Measurements from ENCODE around the gene HSPA9. TPM values are rescaled to one million over a fixed set of nuclear protein-coding genes. Genes with fewer than 3 reads are reported as not detected.

HSPA9 gene
- polyA plus RNA-seq, 2 of the 4 experiments (the other 2 are of a cell fraction) = 417 to 615 TPM

DNA sequence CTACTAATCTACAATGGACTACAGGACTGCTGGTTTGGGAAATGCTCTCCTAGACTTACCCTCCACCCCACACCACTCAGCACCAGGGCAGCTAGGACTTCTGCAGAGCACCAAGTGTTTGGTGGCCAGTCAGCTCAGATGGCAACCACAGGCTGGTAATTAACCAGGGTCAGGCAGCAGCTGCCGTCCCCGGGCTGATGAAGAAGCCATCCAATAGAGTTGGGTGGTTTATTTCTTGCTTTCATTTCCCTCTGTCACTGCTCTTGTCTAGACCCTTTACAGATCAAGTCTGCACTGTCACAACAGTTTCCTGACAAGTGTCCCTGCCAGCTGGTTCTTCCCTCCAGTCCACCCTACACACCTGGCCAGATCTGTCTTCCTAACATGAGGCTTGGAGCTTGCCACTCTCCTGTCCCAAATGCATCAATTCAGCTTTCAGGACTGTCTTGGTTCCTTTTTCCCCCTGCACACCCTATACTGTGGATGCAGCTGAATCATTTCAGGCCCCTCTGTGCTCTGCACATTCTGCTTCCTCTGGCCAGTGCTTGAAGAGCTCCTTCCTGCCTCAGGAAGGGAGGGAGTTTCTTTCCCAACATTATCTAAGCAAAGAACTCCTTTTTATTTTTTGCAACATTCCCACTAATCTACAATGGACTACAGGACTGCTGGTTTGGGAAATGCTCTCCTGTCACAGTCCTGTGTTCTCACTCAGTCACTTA lies 30.2 kb upstream of the HSPA9 start:
- ChIA-PET POLR2A (interaction anchor here (0.8 kb wide), 1 partner anchor 30 kb away, joined by 3 read pairs; the partner anchor contains the start of gene HSPA9), CTCF (interaction anchor here (0.8 to 3.4 kb wide), 9 partner anchors 10 to 655 kb away, joined by 3 to 14 read pairs (median 3); no protein-coding TSS in a partner anchor)
- no peak for FAIRE-seq
- WGBS (ENCODE audit: missing lambda C conversion rate) = 83% methylated on average over 2 of the region's 2 CpGs
- no peak overlapping the region for H3K27ac ChIP-seq
- no peak for DNase-seq (ENCODE audit: low read depth in 1 of 2, low spot score in 1 of 2)
- H3K4me1 ChIP-seq = peaks cover 12% of the 10 kb centered on the region; the same call in 2 of the 3 replicates
- no peak overlapping the region for H3K4me2 ChIP-seq
- H3K4me3 ChIP-seq = no peak overlapping the region
- no peaks in the 10 kb centered on the region for H3K9me3 ChIP-seq
- ATAC-seq = no peak
- TF ChIP-seq NR3C1 (IDR thresholded peaks at IDR 0.05) = no peak
- TF ChIP-seq EHMT2 (IDR thresholded peaks at IDR 0.05; ENCODE audit: low read depth) = no peak

GRCh38 chr5:138604176-138604785 lies 29.1 kb upstream of the HSPA9 start:
- Histone ChIP-seq H3K4me2 (no peak overlapping the region), H3K4me1 (peaks cover 9% of the 10 kb centered on the region; the same call in 2 of the 3 replicates), H3K9me3 (no peaks in the 10 kb centered on the region), H3K27ac (no peak overlapping the region), H3K4me3 (no peak overlapping the region)
- TF ChIP-seq CHD4 (IDR thresholded peaks at IDR 0.05; ENCODE audit: borderline replicate concordance) (no peak), RAD21 (conservative IDR thresholded peaks at IDR 0.05 in 1 of 2, IDR thresholded peaks at IDR 0.05 in 1 of 2) (no peak), SREBF2 (IDR thresholded peaks at IDR 0.05) (no peak), EP300 (IDR thresholded peaks at IDR 0.05) (no peak), KDM5A (IDR thresholded peaks at IDR 0.05) (no peak), MYC (IDR thresholded peaks at IDR 0.05; ENCODE audit: borderline replicate concordance, low read length) (no peak)
- TF ChIP-seq, protein P1, sequence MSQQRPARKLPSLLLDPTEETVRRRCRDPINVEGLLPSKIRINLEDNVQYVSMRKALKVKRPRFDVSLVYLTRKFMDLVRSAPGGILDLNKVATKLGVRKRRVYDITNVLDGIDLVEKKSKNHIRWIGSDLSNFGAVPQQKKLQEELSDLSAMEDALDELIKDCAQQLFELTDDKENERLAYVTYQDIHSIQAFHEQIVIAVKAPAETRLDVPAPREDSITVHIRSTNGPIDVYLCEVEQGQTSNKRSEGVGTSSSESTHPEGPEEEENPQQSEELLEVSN (IDR thresholded peaks at IDR 0.05; ENCODE audit: borderline replicate concordance, low read depth) = no peak
- DNase-seq (ENCODE audit: low read depth in 1 of 2, low spot score in 1 of 2) (no peak), FAIRE-seq (no peak), ATAC-seq (no peak)
- POLR2A ChIA-PET = no interaction called here
- CTCF ChIA-PET = interaction anchor here (0.7 to 3.4 kb wide), 5 partner anchors 12 to 656 kb away, joined by 3 to 14 read pairs (median 3); no protein-coding TSS in a partner anchor
- WGBS (ENCODE audit: missing lambda C conversion rate) = 83% methylated on average over 10 of the region's 10 CpGs

DNA sequence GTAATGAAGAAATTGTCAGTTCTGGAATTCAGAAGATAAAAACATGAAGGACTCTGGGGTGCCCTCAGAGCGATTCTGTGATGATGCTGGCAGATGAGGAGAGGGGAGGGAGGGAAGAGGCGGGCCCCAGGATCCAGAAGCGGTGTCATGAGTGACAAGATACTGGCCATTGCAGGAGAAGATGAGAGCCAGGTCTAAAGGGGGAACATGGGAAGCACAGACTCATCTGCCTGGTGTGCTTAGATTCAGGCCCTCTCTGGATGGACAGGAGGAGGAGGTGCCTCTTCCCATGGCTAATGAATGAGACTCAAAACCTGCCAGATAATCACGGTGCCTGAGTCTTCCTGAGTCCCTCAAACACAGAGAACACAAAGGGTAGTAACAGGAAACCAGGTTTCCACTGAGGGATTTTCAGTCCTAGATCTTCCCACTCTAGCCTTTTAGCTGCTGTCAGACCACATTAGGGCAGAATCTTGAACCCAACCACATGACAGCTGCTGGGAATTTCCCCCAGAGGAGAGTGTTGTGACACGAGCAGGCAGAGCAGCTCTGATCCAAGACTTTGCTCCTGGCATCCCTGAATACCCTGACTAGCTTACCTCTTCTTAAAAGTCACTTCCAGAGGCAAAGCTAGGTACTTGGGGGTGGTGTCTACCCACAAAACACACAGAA lies 28.2 kb upstream of the HSPA9 start:
- DNase-seq (ENCODE audit: low read depth in 1 of 2, low spot score in 1 of 2) (no peak), FAIRE-seq (no peak), ATAC-seq (no peak)
- H3K4me3 ChIP-seq = no peak overlapping the region
- H3K4me1 ChIP-seq = peaks cover 9% of the 10 kb centered on the region; the same call in 2 of the 3 replicates
- ChIA-PET CTCF (interaction anchor here (0.6 to 3.4 kb wide), 4 partner anchors 10 to 25 kb away, joined by 3 to 14 read pairs (median 4); no protein-coding TSS in a partner anchor), POLR2A (no interaction called here)
- WGBS (ENCODE audit: missing lambda C conversion rate) = 61% methylated on average over 5 of the region's 5 CpGs
- no peak overlapping the region for H3K4me2 ChIP-seq
- no peaks in the 10 kb centered on the region for H3K9me3 ChIP-seq
- H3K27ac ChIP-seq = no peak overlapping the region; a peak in 1 of 6 replicates
- TF ChIP-seq GATA3 (IDR thresholded peaks at IDR 0.05; ENCODE audit: borderline replicate concordance) (no peak), FOSL2 (IDR thresholded peaks at IDR 0.05) (no peak), FOSL2 (CRISPR knock-in tag; IDR thresholded peaks at IDR 0.05) (no peak), ZNF302 (CRISPR knock-in tag; IDR thresholded peaks at IDR 0.05) (no peak), POLR2AphosphoS2 (conservative IDR thresholded peaks at IDR 0.05; ENCODE audit: low read length) (no peak), EP300 (IDR thresholded peaks at IDR 0.05) (no peak), JUN (IDR thresholded peaks at IDR 0.05) (no peak), CBX2 (IDR thresholded peaks at IDR 0.05; ENCODE audit: borderline replicate concordance, low read depth) (no peak), BHLHE40 (IDR thresholded peaks at IDR 0.05; ENCODE audit: low read depth, low read length) (no peak), FOSB (CRISPR knock-in tag; IDR thresholded peaks at IDR 0.05) (no peak), RCOR1 (IDR thresholded peaks at IDR 0.05; ENCODE audit: low read depth, low read length) (no peak), ZSCAN20 (CRISPR knock-in tag; IDR thresholded peaks at IDR 0.05) (no peak), RARB (CRISPR knock-in tag; IDR thresholded peaks at IDR 0.05) (no peak), HOXB5 (CRISPR knock-in tag; IDR thresholded peaks at IDR 0.05) (no peak), SMC3 (IDR thresholded peaks at IDR 0.05) (no peak), JUNB (IDR thresholded peaks at IDR 0.05) (no peak), MAZ (IDR thresholded peaks at IDR 0.05; ENCODE audit: borderline replicate concordance, low read depth, low read length) (no peak), HOXB13 (CRISPR knock-in tag; IDR thresholded peaks at IDR 0.05; ENCODE audit: low read depth) (no peak), HEYL (CRISPR knock-in tag; IDR thresholded peaks at IDR 0.05) (no peak), CHD2 (IDR thresholded peaks at IDR 0.05; ENCODE audit: low read length, partially characterized antibody) (no peak)
- TF ChIP-seq, protein P2, sequence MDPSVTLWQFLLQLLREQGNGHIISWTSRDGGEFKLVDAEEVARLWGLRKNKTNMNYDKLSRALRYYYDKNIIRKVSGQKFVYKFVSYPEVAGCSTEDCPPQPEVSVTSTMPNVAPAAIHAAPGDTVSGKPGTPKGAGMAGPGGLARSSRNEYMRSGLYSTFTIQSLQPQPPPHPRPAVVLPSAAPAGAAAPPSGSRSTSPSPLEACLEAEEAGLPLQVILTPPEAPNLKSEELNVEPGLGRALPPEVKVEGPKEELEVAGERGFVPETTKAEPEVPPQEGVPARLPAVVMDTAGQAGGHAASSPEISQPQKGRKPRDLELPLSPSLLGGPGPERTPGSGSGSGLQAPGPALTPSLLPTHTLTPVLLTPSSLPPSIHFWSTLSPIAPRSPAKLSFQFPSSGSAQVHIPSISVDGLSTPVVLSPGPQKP (IDR thresholded peaks at IDR 0.05; ENCODE audit: low read depth, low read length) = no peak
